ENCODE measurements around the gene RP9. TPM values are rescaled to one million over a fixed set of nuclear protein-coding genes. Genes with fewer than 3 reads are reported as not detected.

The RP9 gene
- total and polyA plus RNA-seq, 9 of the 15 experiments (the other 6 are each of a cell fraction or from before 2014, with no cell fraction given): 10.7 to 44.8 (median 33.4) TPM

DNA sequence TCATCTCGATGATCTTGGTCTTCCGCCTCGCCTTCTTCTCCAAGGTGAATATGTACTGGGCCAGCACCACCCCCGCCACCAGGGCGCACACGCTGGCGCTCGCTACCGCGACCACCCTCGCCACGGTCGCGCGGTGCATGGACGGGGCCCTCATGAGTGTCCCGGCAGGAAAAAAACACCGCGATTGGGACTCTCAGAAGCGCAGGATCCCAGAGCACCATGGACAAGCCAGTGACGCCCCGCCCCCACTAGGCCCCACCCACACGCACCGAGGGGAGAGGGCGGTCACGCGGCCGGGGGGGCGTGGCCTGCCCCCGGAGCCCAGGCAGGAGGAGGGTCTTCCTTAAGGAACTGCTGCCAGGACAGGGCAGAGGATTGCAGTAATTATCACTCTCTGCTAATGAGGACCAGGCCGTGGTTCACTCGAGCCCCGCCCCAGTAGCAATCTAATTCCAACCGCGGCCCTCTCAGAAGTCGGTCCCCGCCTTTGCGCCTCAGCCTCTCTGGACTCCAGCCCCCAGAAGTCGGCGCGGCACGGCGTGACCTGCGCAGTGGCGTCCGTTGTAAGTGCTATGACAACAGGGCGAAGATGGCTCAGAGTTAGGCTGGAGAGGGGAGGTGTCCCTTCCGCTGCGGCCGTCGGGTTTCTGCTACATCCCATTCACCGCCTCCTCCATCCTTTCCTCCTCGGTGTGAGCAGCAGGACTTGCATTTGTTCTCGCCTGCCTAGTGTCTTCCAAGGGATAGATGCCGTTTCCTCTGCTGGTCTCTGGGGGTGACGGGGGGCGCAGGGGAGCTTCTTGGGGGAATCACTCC lies 20.0 kb upstream of the RP9 start, which contains the start of gene BBS9 (continued):
- no peak for TF ChIP-seq TSC22D4 (tag; IDR thresholded peaks at IDR 0.05)
- no peak; a peak in 2 of 4 replicates for TF ChIP-seq SIN3A (IDR thresholded peaks at IDR 0.05; ENCODE audit: borderline replicate concordance in 2 of 2, control insufficient read depth in 1 of 2, low read depth in 2 of 2, low read length in 2 of 2)
- 0 out of 4 replicates have a peak, but pooled peaks of 1 of the 2 experiments have one; percentile 21 for TF ChIP-seq NONO (IDR thresholded peaks at IDR 0.05; ENCODE audit: low read depth in 2 of 2, low read length in 1 of 2)
- no peak for TF ChIP-seq SNIP1 (IDR thresholded peaks at IDR 0.05; ENCODE audit: low read depth)
- TF ChIP-seq POLR3G (IDR thresholded peaks at IDR 0.05; ENCODE audit: extremely low read depth, insufficient read length, insufficient replicate concordance): no peak
- no peak for TF ChIP-seq OTX1 (CRISPR knock-in tag; IDR thresholded peaks at IDR 0.05)
- no peak for TF ChIP-seq JUND (IDR thresholded peaks at IDR 0.05; ENCODE audit: borderline replicate concordance, low read depth, low read length)
- TF ChIP-seq JUND (tag; IDR thresholded peaks at IDR 0.05; ENCODE audit: borderline replicate concordance, low read depth, low read length): no peak; the same call in 2 of the 3 replicates
- no peak for TF ChIP-seq ZNF583 (CRISPR knock-in tag; IDR thresholded peaks at IDR 0.05)
- no peak for TF ChIP-seq ZNF589 (CRISPR knock-in tag; IDR thresholded peaks at IDR 0.05; ENCODE audit: low read depth)
- peak in 2 of 3 experiments; percentile 32 to 66 for TF ChIP-seq YY1 (IDR thresholded peaks at IDR 0.05; ENCODE audit: borderline replicate concordance in 1 of 3, control insufficient read depth in 1 of 3, extremely low read depth in 1 of 3, insufficient read depth in 3 of 3, insufficient read length in 1 of 3, insufficient replicate concordance in 2 of 3, low read depth in 1 of 3, low read length in 2 of 3)
- no peak for TF ChIP-seq ZNF41 (CRISPR knock-in tag; conservative IDR thresholded peaks at IDR 0.05)
- no peak for TF ChIP-seq PTRF (tag; IDR thresholded peaks at IDR 0.05)
- no peak for TF ChIP-seq MBD1 (CRISPR knock-in tag; IDR thresholded peaks at IDR 0.05)
- peak in 1 of 2 experiments; percentile 69; a peak in 2 of 4 replicates for TF ChIP-seq RCOR1 (IDR thresholded peaks at IDR 0.05; ENCODE audit: borderline replicate concordance in 1 of 2, low read depth in 2 of 2, low read length in 2 of 2)
- no peak for TF ChIP-seq RBM14 (IDR thresholded peaks at IDR 0.05; ENCODE audit: borderline replicate concordance, insufficient read depth, low read depth, low read length)
- no peak for TF ChIP-seq THAP7 (CRISPR knock-in tag; IDR thresholded peaks at IDR 0.05)
- peak; percentile 38; the same call in 1 of the 2 replicates for TF ChIP-seq TAF7 (tag; IDR thresholded peaks at IDR 0.05)
- TF ChIP-seq, protein P1, sequence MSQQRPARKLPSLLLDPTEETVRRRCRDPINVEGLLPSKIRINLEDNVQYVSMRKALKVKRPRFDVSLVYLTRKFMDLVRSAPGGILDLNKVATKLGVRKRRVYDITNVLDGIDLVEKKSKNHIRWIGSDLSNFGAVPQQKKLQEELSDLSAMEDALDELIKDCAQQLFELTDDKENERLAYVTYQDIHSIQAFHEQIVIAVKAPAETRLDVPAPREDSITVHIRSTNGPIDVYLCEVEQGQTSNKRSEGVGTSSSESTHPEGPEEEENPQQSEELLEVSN (IDR thresholded peaks at IDR 0.05; ENCODE audit: borderline replicate concordance in 1 of 2, extremely low read depth in 1 of 2, insufficient read depth in 1 of 2, insufficient read length in 1 of 2, low read depth in 1 of 2, low read length in 1 of 2, poor library complexity in 1 of 2, severe bottlenecking in 1 of 2): peak in 1 of 2 experiments; percentile 11
- no peak for TF ChIP-seq TCF15 (CRISPR knock-in tag; IDR thresholded peaks at IDR 0.05)
